Activated CD8-positive, alpha-beta memory T cell treated with anti-CD3 and anti-CD28 coated beads, Interleukin-2, amount 50 U/mL, for 48 hours (primary cell): ENCODE results near the gene ZNF189.

Experiments
- DNase-seq: peaks from one replicate; pipeline ENCODE4 v3.0.0-alpha.2; 2020

Gene ZNF189

GRCh38 chr9:101455656-101456240 is 57.1 kb downstream of the ZNF189 start:
- no peak for DNase-seq

GRCh38 chr9:101457003-101457402 is 58.4 kb downstream of the ZNF189 start:
- no peak for DNase-seq

- DNase-seq, result no peak
Measured at GRCh38 chr9:101458963-101459631, 60.4 kb downstream of the ZNF189 start.
